GM18505 (cell line): ENCODE data around the gene C15orf62.

Experiments
- ATAC-seq: cut with Tn5 transposase; IDR thresholded peaks from one replicate; pipeline ENCODE4 v1.9.1; 2021; ENCODE audit not compliant: unreplicated experiment
- POLR2A ChIP-seq: IDR thresholded peaks from 4 replicates; pipeline ENCODE4 v1.6.1; 2011; ENCODE audit warnings: borderline replicate concordance; ENCODE audit not compliant: insufficient read depth, insufficient read length; ENCODE audit errors: extremely low read depth

Gene C15orf62

GRCh38 chr15:40769274-40770146 is at the start of gene C15orf62:
C15orf62 (plus strand) TSS chr15:40769980; CDS start chr15:40770496, 516 bp downstream.
- ATAC-seq, result peak; percentile 42

GRCh38 chr15:40721701-40722100 is 48.1 kb upstream of the C15orf62 start:
- TF ChIP-seq POLR2A, result no peak
- no peak for ATAC-seq

More at GRCh38 chr15:40769274-40770146, at the start of gene C15orf62:
- no peak for TF ChIP-seq POLR2A

GRCh38 chr15:40722354-40722753 is 47.4 kb upstream of the C15orf62 start:
- no peak for ATAC-seq
- TF ChIP-seq POLR2A, result no peak

- no peak for TF ChIP-seq POLR2A
- no peak for ATAC-seq
Observed at GRCh38 chr15:40722934-40723333, 46.8 kb upstream of the C15orf62 start.

- ATAC-seq, result no peak
- no peak for TF ChIP-seq POLR2A
Observed at GRCh38 chr15:40723919-40724318, 45.9 kb upstream of the C15orf62 start.

GRCh38 chr15:40731034-40731433 is 38.7 kb upstream of the C15orf62 start:
- TF ChIP-seq POLR2A, result no peak
- ATAC-seq, result no peak

GRCh38 chr15:40736575-40736974 is 33.2 kb upstream of the C15orf62 start:
- ATAC-seq, result no peak
- no peak for TF ChIP-seq POLR2A

GRCh38 chr15:40737048-40737447 is 32.7 kb upstream of the C15orf62 start:
- no peak for ATAC-seq
- TF ChIP-seq POLR2A, result no peak

- no peak for ATAC-seq
Observed at GRCh38 chr15:40739047-40739446, 30.7 kb upstream of the C15orf62 start.

GRCh38 chr15:40739854-40740253 is 29.9 kb upstream of the C15orf62 start:
- ATAC-seq, result no peak

More at GRCh38 chr15:40739047-40739446, 30.7 kb upstream of the C15orf62 start:
- TF ChIP-seq POLR2A, result no peak

GRCh38 chr15:40743485-40743901 is 26.3 kb upstream of the C15orf62 start:
- no peak for TF ChIP-seq POLR2A

More at GRCh38 chr15:40739854-40740253, 29.9 kb upstream of the C15orf62 start:
- no peak for TF ChIP-seq POLR2A

GRCh38 chr15:40743921-40744814 is 25.6 kb upstream of the C15orf62 start:
- ATAC-seq, result no peak

More at GRCh38 chr15:40743485-40743901, 26.3 kb upstream of the C15orf62 start:
- no peak for ATAC-seq

GRCh38 chr15:40744815-40745152 is 25.0 kb upstream of the C15orf62 start:
- ATAC-seq, result no peak
- no peak for TF ChIP-seq POLR2A

More at GRCh38 chr15:40743921-40744814, 25.6 kb upstream of the C15orf62 start:
- no peak for TF ChIP-seq POLR2A

- no peak for ATAC-seq
- no peak for TF ChIP-seq POLR2A
Observed at GRCh38 chr15:40746916-40747418, 22.8 kb upstream of the C15orf62 start.
